ENCODE measurements around the gene TIAM2.

DNA sequence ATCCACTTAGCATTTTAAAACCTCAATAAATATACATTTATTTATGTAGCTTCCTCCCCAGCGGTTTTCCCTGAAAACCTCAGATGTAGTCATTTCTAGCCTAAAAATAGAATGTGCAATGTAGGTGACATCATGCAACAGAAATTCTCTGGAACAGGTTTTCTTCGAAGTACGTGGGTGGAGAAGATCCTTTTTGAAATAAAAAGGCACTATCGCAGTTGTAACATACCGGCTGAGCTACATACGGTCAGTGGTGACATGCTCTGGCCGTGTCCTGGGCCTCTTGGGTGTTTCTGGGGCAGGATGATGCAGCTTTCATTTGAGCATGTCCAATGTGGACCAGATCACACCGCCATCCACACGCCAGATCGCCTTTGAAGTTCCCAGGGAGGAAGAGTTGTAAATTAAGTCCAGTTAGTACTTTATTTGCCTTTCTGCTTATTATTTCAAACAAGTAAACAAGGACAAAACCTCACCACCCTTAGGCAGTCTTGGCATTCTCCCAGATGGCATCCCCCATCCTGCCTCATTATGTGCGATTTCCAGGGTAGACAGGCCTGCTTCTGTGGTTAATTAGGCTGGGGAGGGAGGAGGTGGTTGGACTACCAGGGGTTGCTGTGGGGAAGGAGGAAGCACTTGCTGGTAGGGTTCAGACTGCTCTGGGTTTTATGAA is 159.2 kb downstream of the TIAM2 start:
- TF ChIP-seq POLR2AphosphoS5 (IDR thresholded peaks at IDR 0.05; ENCODE audit: borderline replicate concordance, low read depth, low read length): no peak; the same call in 1 of the 2 replicates
- no peak for TF ChIP-seq EZH2 (IDR thresholded peaks at IDR 0.05)
